Measurements from ENCODE around the gene QSER1.
"Not testable (repeated sequence)": the region's sequence is repeated elsewhere in the genome, so short reads cannot be mapped to it uniquely, and the experiment has no call there.

The QSER1 gene

DNA sequence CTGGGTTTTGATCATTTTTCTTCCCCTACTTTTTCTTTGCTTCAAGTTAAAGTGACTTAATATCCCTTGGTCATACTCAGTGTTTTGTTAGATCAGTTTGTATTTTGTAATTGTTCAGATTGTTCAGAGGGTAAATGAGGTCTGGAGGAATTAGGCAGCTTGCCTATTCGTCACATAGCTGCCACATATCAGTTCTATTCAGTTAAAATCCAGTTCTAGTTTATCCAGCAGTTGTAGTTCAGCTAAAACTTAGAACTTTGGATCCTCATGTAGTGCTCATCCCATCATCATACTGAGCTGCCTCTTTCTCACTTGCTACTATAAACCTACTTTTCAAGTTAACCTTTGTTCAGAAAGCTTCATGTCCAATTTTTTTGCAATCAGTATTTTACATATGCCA lies 75.9 kb downstream of the QSER1 start:
- H3K27ac ChIP-seq = no peak overlapping the region
- TF ChIP-seq ZFX (IDR thresholded peaks at IDR 0.05) = no peak
- TF ChIP-seq, protein P1, sequence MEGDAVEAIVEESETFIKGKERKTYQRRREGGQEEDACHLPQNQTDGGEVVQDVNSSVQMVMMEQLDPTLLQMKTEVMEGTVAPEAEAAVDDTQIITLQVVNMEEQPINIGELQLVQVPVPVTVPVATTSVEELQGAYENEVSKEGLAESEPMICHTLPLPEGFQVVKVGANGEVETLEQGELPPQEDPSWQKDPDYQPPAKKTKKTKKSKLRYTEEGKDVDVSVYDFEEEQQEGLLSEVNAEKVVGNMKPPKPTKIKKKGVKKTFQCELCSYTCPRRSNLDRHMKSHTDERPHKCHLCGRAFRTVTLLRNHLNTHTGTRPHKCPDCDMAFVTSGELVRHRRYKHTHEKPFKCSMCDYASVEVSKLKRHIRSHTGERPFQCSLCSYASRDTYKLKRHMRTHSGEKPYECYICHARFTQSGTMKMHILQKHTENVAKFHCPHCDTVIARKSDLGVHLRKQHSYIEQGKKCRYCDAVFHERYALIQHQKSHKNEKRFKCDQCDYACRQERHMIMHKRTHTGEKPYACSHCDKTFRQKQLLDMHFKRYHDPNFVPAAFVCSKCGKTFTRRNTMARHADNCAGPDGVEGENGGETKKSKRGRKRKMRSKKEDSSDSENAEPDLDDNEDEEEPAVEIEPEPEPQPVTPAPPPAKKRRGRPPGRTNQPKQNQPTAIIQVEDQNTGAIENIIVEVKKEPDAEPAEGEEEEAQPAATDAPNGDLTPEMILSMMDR (conservative IDR thresholded peaks at IDR 0.05) = no peak

DNA sequence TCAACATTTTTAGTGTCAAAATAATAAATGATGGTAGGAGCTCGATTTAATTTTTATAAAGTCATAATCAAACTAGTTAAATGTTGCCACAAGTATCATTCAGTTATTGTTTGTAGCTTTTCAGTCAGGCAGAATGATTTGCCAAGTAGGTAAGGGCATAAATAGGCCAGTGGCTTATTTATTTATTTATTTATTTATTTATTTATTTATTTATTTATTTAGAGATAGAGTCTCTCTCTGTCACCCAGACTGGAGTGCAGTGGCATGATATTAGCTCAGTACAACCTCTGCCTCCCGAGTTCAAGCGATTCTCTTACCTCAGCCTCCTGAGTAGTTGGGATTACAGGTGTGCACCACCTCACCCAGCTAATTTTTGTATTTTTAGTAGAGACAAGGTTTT lies 79.6 kb downstream of the QSER1 start:
- H3K27ac ChIP-seq = not testable (repeated sequence)

DNA sequence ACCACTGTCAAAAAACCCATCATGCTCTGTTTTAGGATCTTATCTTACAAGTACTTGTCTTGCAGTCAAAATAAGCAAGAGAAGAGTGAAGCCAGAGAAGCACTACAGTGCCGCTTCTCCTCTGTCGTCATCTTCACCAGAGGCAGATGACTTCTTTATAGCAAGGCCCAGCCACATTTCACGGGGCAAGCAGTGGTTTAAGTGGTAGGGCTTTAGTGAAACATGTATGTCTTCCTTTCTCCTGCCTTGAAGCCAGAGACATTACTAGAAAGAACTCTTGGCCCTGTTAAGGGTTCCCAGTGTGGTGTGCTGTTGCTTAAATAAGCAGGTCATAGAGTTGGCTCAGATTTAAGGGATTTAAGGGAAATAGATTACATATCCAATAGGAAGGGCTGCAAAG lies 80.2 kb downstream of the QSER1 start:
- TF ChIP-seq, protein P1 (conservative IDR thresholded peaks at IDR 0.05) = no peak
- no peak for TF ChIP-seq ZFX (IDR thresholded peaks at IDR 0.05)

DNA sequence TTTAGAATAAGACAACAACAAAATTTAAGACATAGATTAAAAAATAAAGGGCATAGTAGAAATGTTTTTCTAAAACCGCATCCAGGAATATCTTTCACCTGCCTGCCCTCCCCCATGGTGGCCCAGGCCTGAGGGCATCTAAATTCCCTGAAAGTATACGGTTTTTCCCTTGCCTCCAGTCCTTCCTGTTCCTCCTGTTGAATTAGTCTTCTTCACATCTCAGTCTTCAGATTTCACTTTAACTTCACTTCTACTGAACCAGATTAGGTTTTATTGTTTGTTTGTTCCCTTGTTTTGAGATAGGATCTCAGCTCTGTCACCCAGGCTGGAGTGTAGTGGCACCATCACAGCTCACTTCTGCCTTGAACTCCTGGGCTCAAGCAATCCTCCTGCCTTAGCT lies 90.0 kb downstream of the QSER1 start:
- no peak overlapping the region for H3K27ac ChIP-seq
- no peak for TF ChIP-seq ZFX (IDR thresholded peaks at IDR 0.05)
- TF ChIP-seq, protein P1 (conservative IDR thresholded peaks at IDR 0.05) = no peak

More for the DNA sequence above, 80.2 kb downstream of the QSER1 start:
- no peak overlapping the region for H3K27ac ChIP-seq

DNA sequence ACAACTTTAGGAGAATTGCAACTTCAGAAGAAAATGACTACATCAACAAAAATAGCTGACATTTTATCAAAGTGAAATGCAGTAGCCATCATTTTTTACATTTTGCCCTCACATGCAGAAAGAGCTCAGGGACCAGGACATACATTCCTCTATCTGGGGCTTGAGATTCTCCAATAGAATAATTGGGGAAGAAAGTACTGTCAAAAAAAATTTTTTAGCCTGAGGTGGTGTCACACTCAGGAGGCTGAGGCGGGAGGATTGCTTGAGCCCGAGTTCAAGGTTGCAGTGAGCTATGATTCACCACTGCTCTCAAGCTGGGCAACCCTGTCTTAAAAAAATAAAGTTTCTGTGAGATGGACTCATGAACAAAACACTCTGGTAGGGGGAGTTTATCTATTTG lies 90.9 kb downstream of the QSER1 start:
- TF ChIP-seq ZFX (IDR thresholded peaks at IDR 0.05) = no peak
- no peak overlapping the region for H3K27ac ChIP-seq

DNA sequence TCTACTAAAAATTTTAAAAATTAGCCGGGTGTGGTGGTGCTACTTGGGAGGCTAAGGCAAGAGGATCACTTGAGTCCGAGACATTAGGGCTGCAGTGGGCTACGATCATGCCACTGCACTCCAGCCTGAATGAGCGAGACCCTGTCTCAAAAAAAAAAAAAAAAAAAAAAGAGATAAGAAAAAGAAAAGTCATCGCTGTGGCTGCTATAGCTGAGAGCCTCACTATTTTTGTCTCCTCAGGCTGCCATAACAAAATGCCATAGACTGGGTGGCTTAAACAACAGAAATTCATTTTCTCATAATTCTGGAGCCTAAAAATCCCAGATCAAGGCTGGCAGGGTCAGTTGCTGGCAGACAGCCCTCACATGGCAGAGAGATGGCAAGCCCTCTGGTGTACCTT lies 93.0 kb downstream of the QSER1 start:
- TF ChIP-seq, protein P1 (conservative IDR thresholded peaks at IDR 0.05) = no peak
- TF ChIP-seq ZFX (IDR thresholded peaks at IDR 0.05) = no peak

DNA sequence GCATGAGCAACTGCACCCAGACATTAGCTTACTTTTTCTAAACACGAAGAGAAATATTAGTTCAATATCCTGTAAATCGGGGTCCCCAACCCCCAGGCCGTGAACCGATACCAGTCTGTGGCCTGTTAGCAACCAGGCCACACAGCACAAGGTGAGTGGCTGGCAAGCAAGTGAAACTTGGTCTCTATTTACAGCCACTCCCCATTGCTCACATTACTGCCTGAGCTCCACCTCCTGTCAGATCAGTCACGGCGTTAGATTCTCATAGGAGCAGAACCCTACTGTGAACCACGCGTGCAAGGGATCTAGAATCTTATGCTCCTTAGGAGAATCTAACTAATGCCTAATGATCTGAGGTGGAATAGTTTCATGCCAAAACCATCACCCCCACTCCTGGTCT lies 95.2 kb downstream of the QSER1 start:
- no peak overlapping the region for H3K27ac ChIP-seq
- no peak for TF ChIP-seq ZFX (IDR thresholded peaks at IDR 0.05)
- TF ChIP-seq, protein P1 (conservative IDR thresholded peaks at IDR 0.05) = no peak

More for the DNA sequence above, 93.0 kb downstream of the QSER1 start:
- H3K27ac ChIP-seq = no peak overlapping the region

DNA sequence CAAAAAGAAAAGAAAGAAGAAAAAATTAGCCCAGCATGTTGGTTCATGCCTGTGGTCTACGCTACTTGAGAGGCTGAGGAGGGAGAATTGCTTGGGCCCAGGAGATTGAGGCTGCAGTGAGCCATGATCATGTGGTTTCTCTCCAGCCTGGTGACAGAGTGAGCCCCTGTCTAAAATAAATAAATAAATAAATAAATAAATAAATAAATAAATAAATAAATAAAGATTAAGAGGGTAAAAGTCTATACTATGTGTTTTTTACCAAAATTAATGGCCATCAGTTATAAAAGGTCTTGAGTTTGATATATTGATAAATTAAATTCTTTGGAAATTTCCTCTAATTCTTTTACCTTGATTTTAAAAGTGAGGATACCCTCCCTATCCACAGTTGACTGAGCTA lies 97.9 kb downstream of the QSER1 start:
- TF ChIP-seq, protein P1 (conservative IDR thresholded peaks at IDR 0.05) = no peak
- TF ChIP-seq ZFX (IDR thresholded peaks at IDR 0.05) = no peak
- H3K27ac ChIP-seq = no peak overlapping the region

DNA sequence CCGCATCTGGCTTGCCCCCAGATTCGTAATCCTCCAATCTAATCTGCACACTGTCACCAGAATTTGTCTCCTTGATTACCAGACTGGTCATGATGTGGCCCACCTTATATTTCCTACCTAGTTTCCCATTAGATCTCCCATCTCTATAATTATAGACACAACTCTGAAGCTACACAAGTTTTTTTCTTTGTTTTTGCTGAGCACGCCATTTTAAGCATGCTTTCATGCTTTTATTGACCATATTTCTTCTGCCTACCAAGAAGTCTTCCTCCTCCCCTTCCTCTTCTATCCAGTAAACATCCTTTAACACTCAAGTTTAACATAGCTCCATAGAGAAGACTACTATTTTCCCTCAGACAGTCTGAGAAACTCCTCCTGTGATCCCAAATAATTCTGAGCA lies 98.8 kb downstream of the QSER1 start:
- no peak overlapping the region for H3K27ac ChIP-seq
- TF ChIP-seq, protein P1 (conservative IDR thresholded peaks at IDR 0.05) = no peak
- TF ChIP-seq ZFX (IDR thresholded peaks at IDR 0.05) = no peak
